CD4-positive, alpha-beta T cell treated with Interferon alpha-2 for 1 hour (primary cell): ENCODE data around the gene WDR46.
A peak's percentile ranks its signal among the peaks of the same experiment; 100 is the strongest.

Experiments used
- DNase-seq, 2 donors: peaks; one replicate each; pipeline ENCODE4 v3.0.0-alpha.2; 2020 to 2022

WDR46 gene

DNA sequence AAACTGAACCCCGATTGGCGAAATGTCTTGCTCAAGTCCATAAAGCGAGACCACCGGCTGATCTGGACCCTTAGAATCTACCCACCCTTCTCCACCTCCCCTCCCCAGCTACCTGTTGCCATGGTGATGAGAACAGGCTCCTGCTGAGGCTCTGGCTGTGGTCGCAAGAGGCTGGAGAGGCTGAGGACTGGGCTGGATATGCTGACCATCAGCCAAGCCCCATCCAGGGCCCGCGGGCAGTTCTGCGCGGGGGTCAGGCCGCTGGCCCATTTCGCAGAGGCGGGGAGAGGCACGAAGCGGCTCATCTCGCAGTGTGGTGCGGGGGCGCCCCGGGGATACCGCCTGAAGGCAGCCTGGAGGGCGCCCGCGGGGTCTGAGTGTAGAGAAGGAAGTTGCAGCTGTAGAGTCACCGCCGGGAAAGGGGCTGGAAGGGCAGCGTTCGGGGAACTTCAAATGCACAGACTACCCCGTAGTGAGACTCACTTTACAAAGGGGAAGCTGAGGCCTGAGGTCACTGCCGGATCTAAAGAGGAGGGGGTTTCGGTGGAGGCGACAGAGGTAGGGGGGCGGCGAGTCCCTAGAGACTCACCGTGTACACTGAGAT, 24.2 kb upstream of the WDR46 start:
- DNase-seq = peak; percentile 55 to 63

DNA sequence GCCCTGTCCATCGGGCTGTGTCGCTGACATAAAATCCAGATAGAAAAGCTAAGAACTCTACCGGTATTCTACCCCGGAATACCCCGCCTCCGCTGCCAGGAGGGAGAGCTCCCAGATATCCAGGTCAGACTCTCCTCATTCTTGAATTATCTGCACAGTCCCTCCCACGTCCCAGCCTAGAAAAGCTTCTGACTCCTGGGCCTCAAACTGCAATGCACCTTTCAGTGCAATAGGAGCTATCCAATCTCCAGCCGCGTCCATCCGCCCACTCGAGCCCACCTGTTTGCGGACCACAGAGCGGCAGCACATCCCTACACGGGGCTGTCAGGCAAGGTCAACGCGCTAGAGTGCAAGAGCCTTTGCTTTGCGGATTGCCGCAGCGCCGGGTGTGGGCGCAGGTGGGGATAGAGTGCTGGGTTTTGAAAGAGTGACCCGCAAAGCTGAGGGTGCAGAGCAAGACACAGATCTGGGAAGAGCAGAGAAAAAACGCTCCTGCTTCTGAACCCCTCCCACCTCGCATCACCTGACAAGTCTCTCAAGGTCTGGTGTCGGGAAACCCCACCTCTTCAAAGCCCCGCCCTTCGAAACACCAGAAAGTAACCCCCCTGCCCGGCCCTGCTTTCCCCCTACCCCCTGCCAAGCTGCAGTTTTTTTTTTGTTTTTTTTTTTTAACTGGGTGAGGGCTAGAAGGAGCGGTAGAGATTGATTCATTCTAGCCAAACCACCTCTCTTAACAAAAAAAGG, 23.5 kb upstream of the WDR46 start:
- DNase-seq = peak; percentile 94 to 95

DNA sequence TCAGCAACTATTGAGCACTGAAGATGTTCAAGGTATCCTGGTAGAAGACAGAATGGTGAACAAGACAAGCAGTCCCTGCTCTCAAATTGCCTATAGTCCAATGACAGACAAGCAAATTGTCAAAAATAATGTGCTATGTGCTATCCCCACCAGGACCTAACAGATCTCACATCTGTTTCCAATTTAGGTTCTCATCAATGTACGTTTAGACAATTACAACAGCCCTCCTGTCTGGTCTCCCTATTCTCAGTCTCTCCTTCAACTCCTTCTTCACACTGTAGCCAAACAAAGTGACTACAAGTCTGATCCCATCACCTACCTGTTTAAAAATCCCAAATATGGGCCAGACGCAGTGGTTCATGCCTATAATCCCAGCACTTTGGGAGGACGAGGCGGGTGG, 17.3 kb upstream of the WDR46 start:
- DNase-seq = no peak

DNA sequence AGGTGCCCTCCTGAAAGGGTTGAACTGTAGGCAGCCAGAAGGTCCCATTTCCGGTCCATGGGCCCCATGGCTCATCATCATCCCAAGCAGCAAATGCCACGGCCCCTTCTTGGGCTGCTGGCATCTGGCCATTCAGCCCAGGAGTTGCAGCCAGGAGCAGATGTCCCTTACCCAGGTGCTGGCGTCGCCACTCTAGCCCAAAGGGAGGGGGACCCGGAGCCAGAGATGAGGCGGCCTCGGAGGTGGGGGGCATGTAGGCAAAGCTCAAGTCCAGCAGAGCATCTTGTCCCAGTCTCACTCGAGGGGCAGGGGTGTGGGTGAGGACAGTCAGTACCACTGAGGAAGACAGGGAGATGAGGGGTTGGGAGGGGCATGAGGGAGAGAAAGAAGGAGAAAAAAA, 16.0 kb upstream of the WDR46 start:
- no peak for DNase-seq

DNA sequence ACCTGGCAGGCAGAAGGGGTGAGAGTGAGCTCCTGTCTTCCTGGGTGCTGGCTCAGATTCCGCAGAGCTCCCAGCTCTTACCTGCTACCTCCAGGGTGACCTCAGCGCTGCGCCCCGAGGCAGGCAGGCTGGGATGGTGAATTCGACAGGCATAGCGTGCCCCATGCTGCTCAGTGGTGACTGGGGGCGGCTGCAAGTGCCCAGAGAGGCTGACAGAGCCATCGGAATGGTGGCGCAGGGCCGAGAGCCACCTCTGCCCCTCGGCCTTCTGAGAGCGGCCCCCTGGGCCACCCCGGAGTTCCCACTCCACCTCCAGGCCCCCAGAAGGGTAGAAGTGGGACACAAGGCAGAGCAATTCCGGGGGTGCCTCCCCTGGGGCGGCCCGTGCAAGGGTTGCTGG, 15.2 kb upstream of the WDR46 start:
- no peak for DNase-seq

DNA sequence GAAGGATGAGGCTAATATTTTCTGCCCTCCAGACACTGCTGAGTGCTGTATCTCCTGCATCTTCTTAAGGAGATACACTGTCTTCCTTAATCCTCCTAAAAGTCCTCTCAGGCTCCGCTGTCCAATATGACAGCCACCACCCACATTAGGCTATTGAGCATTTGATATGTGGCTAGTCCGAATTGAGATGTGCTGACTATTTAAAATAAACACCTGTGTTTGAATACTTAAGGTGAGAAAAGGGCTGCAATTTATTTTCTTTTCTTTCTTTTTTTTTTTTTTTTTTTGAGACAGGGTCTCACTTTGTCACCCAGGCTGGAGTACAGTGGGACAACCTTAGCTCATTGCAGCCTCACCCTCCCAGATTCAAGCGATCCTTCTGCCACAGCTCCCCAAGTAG, 12.8 kb upstream of the WDR46 start:
- DNase-seq = peak in 1 of 2 donors; percentile 1

DNA sequence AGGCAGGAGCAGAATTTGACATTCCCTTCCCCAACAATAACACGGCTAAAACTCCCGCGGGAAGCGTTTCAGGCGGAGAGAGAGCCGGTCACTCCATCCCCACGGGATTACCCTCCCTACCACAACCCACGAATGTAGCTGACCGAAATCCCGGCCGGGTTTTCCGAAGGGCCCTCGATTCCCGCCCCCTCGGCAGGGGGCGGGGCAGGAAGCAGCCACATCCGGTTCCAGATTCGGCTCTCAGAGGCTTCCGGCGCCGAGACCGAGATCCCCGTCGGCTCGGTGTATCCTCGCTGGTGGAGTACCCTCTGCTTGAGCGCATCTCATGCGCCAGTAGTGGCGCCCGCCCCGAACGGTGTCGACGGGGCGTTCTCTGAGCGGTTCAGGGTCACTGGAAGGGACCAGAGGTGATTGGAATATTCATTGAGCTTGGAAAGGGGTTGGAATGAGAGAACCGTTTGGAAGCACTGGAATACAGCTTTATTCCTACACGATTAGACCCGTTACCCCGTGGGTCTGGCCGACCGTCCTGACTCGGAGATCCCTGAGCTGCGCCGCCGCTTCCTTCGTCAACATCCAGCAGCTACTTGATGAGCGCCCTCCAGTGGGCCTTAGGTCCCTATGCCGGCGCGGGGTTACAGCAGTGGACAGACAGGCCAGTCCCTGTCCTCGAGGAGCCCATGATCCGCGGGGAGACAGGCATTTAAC, 10.4 kb upstream of the WDR46 start:
- DNase-seq = peak; percentile 92 to 95

DNA sequence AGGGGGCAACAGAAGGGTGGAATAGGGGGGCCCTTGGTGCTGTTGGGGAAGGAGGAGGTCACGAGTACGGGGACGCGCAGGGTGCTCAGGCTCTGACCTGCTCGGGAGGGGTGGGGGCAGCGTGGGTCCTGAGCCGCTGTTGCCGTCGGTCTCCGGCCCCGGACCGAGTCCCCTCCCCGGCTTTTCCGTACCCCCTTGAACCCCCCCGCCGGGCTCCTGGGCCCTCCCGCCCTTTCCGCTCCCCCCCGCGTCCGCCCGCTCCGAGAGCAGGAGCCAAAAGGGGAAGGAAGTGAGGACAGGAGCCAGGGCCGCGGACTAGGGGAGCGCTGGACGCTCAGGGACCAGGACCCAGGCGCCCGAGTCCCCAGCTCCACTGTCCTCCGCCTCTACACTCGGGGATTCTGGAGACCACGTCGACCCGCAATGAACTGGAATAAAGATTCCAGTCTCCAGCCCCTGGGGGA, 9.8 kb upstream of the WDR46 start, which contains the start of gene RGL2:
Gene RGL2 (minus strand): TSS at position 170 of the 464 bp plus-strand sequence. CDS start 332 bp downstream, outside the sequence.
- DNase-seq = peak; percentile 71 to 74

DNA sequence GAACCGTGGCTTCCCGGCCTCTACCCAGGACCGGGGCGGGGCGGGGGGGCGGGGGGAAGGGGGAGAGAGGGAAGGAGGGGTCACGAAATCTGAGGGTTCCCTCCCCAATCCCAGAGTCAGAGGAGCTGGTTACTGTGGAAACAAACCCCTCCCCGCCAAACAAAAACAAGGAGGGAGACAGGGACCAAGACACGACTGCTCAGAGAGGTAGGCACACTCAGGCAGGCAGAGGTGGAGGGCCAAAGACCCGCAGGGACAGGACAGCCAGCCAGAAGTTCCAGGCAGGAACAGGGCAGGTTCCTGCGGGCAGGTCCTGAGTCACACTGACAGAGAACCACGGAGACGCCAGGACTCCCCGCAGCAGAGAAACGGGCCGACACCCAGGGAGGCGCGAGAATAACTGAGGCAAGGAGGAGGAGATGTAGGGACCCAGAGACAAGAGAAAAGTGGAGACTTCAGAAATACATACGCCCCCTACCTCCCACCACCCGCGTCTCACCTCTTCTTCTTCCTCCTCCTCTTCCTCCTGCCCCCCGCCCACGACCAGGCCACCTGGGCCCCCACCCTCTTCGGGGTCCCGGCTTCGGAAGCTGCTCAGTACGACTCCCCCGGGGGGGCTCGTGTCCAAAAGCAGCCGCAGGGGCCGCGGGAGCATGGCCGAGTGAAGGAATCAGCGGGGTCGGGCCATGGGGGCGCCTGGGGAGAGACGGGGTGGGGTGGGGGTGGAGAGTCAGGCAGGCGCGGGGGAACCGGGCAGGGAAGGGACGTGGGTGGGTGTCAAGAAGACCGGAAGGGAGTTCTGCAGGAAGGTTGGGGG, 9.1 kb upstream of the WDR46 start:
- DNase-seq = peak; percentile 84 to 85

DNA sequence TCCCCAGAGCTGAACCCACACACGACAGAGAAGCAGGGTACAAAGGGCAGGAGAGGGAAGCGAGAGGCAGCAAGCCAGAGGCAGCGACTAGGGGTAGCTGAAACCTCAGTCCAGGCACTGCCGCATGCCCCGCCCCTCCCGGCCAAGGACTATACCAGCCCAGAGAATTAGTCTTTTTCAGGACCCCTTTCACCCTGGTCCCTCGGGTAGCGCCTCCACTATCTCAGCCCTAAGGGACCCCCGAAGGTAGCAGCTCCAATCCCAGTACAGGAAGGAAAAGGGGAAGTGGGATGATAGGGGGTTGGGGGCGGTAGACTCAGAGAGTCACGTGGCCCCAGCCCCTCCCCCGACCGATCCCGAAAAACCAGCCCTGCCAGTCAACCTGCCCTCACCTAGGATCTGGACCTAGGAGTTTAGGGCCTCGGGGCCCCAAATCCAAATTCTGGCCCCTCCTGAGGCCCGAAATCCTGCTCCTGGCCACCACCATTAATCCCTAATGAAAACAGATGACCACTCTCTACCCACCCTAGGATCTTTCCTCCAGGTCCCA, 8.4 kb upstream of the WDR46 start:
- DNase-seq = peak in 1 of 2 donors; percentile 15

DNA sequence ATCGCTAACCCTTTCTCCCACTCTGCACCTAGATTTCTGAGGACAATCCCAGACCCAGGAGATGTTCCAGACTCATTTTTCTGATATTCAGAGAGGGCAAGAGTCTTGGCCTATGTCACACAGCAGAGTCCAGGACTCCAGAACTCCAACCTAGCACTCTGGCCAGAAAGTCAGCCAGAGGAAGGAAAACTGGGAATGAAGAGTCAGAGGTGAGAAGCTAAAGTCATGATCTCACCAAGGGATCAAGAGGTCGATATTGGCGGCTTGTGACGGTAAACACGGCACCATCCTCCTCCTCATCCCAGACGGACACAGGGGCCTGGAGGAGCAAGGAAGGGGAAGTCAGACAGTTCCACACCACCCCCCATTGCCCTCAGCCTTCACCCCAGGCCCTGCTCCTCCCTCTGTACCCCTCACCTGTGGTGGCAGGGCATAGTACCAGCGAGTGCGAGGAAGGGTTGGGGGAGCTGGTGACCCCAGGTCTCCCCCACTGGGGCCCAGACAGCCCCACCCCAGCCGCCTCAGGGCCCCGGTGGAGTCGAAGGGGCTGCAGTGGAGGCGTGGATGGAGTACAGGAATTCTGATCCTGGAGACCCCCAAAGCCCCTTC, 7.9 kb upstream of the WDR46 start:
- DNase-seq = peak in 1 of 2 donors; percentile 1

DNA sequence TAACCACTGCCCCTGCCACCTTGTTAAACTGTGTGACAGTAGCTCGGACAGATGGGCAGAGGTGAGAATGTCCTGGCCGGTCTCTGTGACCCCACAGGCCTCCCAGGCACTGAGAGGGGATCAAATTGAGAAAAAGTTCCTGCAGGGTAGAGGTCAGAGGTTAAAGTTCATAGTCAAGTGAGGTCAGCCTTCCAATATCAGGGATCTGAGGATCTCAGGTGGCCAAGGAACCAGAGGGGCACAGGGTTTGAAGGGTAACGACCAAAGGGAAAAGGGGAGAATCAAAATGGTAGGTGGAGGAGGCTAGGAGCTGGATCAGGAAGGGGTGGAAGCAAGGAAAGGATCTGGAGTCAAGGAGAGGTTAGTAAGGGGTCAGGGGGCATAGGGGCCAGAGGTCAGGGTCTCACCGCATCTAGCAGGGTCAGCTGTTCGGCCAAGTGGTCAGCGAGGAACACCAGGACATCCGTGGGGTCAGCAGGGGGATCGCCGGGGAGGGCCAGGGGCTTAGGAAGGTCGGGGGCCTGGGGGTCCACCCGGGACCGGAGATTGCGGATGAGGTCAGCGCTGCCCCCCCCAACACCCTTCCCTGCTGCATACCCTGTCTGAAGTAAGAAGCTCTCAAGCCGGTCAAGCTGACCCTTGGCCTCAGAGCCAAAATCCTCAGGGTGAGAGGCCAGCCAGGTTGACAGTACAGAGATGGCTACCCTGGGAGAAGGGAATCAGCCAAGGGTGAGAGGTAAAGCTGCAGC, 6.8 kb upstream of the WDR46 start:
- no peak for DNase-seq

DNA sequence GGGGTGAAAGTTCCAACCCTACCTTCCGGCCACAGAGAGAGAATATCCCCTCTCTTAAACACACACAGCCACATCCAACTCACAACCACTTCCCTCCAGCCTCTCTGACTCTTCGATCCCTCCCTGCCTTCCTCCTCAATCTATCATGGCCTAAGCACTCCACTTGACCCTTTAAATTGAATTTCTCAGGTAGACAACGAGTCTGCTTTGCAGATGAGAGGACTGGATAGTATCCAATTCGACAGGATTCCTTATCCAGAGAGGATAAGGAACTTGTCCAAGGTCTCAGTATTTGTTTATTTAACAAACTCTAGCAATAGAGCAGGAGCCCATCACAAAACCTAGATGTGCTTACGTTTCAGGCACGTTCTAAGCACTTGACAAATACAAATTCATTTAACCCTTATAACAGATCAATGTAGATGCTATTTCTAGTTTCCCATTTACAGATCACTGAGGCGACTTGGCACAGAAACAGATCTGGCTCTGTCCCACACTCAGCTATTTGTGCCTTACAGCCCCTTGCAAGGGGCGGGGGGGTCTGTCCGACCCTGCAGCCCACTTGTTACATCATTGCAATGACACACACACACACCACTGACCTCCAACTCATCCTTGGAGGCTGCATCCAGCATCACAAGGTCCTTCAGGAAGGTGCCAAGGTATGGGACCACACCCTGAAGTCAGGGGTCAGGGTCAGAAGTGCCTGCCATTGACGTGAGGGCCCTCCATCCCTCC, 5.2 kb upstream of the WDR46 start:
- DNase-seq = no peak

DNA sequence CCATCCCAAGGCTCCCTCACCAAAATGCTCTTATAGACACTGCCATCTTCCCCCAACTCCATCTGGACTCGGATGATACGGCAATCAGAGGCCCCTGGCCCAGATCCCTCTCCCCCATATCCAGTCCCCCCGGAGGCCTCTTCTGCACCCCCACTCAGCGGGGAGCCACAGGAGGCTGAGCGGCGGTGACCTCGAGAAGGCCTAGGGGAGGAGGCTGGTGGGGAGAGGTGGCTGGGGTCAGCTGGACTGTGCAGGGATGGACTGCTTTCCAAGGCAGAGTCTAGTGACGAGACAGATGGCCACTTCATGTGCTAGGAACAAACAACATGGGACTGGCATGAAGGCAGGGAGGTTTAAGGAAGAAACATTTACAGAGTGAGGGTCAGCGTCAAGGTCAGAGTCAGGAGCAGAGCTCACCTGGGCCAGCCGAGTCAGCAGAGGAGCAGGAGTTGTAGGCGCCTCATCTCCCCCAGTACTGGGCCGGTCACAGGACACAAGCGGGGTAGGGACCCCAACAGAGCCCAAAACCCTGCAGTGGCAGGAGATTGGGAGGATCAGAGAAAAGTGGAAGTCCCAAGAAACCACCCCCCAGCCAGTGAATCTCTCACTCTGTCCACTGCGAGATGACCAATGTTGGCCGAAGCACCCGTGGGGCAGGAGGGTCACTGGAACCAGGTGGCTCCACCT, 4.1 kb upstream of the WDR46 start:
- DNase-seq = no peak

DNA sequence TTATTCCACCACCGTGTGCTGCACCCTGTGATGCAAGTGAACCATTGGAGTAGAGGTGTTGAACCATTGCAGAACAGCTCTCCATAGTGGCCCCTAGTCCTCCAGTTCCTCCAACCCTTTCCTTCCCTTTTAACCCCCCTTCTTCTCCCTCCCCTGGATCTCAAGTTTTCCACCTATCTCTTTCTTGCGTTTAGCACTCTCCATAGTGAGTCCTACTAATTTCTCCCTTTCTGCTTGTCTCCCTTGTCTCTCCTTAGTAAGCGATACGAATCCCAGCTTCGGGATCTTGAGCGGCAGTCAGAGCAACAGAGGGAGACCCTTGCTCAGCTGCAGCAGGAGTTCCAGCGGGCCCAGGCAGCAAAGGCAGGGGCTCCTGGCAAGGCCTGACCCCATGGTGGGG, 1.4 kb upstream of the WDR46 start:
- no peak for DNase-seq

DNA sequence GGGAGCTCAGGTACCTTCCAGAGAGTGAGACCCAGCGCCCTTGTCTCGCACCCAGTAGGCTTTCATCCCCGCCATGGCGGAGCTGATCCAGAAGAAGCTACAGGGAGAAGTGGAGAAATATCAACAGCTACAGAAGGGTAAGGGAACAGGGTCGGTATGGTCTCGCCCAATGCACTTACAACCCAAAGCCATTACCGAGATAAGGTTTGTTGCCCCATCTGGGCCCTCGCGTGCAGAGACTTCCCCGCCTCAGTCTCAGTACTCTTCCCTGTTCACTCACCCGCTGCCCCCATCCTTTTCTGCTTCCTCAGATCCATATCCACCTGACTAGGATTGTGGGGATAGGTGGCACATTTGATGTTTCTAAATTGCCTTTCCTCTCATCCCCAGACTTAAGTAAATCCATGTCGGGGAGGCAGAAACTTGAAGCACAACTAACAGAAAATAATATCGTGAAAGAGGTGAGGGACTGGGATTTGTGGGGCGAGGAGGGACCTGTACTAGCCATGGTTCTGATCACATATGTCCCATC, 811 bp upstream of the WDR46 start:
- no peak for DNase-seq

DNA sequence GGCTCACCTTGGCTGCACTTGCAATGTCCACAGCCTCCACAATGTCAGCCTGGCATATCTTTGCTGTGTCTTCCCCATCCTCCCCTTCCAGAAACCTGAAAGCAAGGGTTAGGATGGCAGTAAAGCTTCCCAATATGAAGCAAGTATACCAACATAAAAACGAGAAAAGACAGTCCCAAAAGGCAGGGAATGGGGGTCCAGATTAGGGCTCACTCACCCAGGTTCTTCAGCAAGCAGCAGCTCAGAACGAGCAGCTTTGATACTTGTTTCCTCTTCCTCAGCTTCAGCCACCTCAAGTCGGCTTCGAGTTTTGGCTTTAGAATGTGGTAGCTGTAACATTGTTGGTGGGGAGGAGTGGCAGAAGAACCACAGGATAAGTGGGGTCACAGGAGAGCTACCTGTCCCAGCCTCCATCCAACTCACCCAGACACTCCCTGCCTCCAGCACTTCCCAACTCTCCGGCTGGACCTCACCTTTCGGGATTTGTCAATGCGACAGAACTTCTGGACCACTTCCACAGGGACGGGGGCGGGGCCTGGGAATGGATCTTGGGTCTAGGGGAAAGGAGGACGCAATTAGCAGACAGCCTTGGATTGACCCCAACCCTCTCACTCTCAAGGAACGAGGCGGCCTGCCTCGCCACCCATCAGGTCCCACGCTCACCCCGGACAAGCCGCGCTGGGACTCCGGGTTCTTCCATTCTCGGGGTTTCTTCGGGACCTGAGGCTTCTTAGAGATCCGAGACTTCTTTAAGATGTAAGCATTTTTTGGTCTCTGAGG, 708 bp downstream of the WDR46 start:
- no peak for DNase-seq

DNA sequence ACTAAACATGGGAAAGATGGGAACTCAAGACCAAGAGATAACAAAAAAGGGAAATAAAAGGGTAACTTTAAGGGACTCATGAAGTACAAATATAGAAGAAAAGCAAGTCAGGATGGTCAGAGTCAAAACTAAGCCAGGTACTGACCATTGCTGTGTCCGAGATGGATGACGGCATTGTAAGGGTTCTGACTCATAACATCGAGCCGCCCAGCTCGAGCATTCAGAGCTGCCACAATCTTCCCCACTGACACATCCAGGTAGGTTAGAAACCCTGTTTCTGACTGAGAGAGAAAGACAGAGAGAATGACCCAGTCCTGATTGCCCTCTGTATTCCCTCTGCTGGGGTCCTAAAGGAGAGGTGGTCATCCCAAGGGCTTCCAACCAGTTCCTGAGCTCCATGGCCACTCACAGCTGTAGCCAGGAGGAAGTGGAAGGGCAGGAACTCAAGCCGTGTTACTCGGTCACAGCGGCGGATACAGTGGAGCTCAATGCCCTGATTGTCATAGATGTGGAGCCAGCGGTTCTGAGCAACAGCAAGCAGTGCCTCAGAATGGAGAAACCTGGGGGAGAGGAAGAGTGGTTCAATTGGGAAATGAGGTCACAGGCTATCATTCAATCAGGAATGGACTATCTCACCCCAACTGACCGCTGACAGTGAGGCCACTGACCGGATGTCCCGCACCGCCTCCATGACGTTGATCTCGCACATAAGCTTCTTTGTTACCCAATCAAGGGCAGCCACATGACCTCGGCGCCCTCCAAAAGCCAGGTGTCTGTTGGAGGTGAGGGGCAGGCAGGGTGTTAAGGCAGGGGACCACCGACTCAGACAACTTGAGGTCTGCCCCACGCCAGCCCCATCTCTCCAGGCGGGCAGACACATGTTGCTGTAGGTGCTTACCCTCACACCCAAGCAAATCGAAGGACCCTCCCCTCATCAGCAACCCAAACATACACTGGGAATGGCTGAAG, 1.8 kb downstream of the WDR46 start:
- no peak for DNase-seq
